NCI-H146 treated with DMSO at 0.1 percent for 48 hours (cell line): Measurements from ENCODE around the gene SHROOM2.

ENCODE experiments used
- DNase-seq: peaks from one replicate; lab custom pipeline; 2025; ENCODE audit not compliant: unreplicated experiment; lab: John Stamatoyannopoulos, UW

Gene SHROOM2

DNA sequence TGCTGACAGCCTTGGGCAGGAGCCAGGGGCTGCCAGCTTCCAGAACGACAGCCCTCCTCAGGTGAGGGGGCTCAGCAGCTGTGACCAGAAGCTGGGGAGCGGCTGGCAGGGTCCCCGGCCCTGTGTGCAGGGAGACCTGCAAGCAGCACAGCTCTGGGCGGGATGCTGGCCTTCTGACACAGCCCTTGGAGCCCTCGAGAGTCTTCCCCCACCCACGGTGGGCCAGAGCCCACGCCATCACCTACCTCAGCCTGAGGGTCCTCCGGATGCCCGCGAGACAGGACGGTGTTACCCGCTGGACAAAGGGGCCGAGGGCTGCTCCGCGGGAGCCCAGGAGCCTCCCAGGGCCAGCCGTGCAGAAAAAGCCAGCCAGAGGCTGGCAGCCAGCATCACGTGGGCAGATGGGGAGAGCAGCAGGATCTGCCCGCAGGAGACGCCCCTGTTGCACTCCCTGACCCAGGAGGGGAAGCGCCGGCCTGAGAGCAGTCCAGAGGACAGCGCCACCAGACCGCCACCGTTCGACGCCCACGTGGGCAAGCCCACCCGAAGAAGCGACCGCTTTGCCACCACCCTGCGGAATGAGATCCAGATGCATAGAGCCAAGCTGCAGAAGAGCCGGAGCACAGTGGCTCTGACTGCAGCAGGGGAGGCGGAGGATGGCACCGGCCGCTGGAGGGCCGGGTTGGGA, 109.1 kb downstream of the SHROOM2 start:
- no peak for DNase-seq

DNA sequence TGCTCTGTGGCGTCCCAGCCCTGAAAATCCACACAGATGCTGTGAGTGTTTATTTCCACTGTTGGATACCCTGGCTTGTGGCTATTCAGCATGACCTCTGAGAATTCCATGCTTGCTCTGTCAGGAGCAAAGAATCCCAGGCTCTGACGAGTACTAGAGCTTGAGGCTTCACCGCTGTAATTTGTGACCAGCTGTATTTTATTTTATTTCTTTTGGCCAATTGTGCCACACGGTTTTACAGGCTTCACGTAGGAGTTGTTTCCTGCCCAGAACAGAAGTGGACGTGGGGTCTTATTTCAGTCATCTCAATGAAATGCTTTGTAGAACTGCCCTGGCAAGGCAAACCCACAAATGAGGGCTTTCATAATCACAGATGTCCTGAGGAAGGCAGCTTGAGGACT, 111.5 kb downstream of the SHROOM2 start:
- no peak for DNase-seq

DNA sequence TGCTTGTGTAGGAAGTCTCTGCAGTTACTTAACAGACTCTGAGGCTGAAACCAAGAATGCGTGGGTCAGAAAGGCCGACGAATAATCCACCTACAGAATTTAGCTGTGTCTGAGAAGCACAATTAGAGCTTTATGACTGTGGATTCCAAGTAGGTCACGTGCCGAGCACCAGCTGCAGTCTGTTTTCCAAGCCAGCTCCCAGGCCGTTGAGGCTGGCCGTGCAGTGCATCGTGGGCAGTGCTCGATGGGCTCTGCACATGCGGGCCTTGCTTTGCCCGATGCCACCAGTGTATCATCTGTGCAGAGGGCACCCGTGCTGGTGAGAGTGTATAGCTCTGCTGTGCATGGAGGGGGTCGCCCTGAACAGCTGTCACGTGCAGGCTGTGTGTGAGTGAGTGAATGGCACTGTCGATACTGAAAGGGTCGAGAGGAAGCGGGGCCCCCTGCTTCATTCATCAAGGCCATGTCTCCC, 113.4 kb downstream of the SHROOM2 start:
- DNase-seq, result no peak

DNA sequence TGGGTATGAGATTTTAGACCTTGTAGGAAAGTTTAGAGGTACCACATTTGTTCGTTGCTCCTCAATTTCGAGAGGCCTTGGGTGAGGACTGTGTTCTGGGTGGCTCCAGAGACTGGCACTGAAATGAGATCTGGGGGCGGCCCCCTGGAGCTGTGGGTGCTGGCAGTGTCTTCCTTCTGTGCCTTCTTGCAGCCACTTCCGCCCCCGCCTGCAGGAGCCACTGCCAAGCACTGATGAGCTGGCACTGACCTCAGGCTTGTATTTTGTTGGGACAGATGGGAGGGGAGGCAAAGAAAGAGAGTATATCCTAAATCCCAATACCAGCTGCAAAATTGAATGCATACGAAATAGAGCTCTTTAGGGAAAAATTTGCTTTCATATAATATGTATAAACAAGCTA, 116.4 kb downstream of the SHROOM2 start:
- no peak for DNase-seq

DNA sequence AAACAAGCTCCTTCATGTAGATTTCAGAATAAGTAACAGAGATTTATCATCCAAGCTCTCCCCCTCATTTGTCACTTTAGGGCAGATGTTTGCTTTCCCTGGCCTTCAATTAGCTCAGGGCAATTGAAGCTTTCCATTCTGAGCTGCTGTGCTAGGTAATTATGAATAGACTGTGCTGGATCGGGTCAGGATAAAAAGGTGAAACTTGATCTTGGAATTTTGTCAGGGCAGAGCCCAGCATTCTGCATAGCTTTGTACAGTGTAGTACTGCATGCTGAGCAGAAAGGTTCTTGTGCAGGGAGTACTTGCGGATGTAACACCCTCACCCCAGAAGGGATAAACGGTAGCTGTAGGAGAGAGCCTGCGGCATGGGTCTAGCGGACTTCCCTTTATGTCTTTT, 116.9 kb downstream of the SHROOM2 start:
- peak; percentile 58 for DNase-seq

DNA sequence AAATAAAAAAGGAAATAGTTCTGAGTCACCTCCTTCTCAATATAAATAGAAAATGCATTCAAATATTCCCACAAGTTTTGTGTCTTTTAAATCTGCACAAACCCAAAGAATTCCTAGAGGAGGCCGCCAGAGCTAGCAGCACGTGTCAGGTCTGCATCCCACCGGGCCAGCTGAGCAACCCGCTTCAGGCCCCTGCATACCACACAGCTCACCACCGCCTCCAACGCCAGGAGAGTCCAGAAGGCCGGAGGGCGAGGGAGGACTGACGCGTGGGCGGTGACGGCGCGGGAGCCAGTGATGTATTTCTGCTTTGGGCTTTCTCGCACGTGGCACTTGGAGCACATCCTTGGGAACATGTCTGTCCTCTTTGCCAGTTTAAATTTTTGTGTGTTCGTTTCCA, 119.1 kb downstream of the SHROOM2 start:
- DNase-seq, result no peak

DNA sequence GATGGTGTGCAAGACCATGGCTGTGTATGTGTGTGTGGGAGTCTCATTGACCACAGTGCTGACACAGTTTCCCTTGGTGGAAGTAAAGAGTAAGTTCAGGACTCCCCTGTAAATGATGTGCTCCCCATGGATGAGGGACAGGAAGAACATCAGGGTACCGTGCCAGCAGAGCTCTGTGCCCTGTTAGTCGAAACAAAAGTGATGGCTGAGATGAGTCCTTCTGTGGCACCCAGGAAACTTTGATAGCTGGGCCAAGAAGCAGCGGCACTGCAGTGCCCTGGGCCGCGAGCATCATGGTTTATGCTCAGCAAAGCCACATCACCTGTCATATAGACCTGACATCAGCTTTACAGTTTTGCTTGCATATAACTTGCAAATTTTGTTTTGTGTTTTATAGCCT, 119.5 kb downstream of the SHROOM2 start:
- no peak for DNase-seq

- DNase-seq, result no peak
These were observed 120.7 kb downstream of the SHROOM2 start for GRCh38 chrX:9906919-9907318.

DNA sequence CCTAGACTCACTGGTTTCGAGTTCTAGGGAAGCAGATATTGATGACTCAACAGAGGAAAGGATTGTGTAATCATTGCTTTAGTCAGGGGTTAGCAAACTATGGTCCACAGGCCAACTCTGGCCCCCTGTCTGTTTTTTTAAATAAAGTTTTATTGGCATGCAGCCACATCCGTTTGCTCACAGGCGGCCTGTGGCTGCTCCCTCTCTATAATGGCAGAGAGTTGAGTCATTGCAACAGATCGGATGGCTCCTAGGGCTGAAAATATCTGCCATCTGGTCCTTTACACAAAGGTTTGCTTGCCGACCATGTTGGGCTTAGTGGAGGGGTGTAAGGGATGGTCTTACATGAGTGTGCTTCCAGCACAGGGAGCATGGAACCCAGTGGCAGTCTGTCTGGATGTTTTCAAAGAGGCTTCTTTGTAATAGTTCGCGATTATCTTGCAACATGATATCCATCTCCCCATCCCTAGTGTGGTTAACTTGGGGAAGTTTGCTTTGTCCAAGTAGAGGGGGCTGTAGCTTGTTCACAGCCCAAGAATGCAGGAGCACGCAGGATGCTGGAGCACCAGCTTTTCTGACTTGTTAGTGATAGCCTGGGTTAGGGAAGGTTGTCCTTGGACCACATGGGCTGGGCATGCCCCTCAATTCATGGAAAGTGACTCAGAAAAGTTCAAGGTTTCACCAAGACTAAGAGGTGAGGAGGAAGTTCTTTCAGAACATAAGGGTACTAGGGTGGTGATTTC, 121.6 kb downstream of the SHROOM2 start:
- DNase-seq, result no peak

GRCh38 chrX:9909254-9909653, 123.0 kb downstream of the SHROOM2 start:
- no peak for DNase-seq

GRCh38 chrX:9911487-9911886, 125.3 kb downstream of the SHROOM2 start:
- no peak for DNase-seq

- DNase-seq, result peak; percentile 32
These were observed 126.3 kb downstream of the SHROOM2 start for GRCh38 chrX:9912351-9913145.

- no peak for DNase-seq
These were observed 126.9 kb downstream of the SHROOM2 start for GRCh38 chrX:9913146-9913433.

DNA sequence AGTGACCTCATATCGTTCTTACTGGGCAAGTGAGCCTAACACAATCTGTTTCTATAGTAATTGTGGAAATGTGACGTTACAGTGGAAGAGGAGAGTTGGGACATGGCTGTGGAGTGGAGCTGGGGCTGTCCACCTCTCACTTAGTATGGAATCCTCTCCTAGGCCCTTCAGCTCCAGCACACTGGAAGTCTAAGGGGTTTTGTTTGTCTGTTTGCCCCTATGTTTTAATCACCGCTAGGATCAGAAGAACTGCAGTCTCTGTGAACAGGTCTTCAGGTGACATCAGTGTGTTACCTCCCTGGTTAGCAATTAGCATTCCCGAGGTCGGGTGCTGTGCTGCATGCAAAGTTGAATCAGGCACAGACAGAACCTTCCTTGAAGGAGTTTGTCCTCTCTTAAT, 131.6 kb downstream of the SHROOM2 start:
- no peak for DNase-seq

DNA sequence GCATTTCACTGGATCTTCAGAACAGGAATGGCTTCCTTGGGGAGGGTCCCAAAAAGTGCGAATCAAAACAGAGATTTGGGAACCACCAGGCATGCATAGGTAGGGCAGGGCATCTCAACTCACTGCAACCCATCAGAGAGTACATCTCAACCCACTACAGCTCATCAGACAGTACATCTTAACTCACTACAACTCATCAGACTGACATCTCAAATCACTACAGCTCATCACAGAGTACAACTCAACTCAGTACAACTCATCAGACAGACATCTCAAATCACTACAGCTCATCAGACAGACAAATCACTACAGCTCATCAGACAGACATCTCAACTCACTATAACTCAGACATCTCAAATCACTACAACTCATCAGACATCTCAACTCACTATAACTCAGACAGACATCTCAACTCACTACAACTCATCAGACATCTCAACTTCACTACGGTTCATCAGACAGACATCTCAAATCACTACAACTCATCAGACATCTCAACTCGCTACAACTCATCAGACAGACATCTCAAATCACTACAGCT, 133.5 kb downstream of the SHROOM2 start:
- DNase-seq, result no peak

DNA sequence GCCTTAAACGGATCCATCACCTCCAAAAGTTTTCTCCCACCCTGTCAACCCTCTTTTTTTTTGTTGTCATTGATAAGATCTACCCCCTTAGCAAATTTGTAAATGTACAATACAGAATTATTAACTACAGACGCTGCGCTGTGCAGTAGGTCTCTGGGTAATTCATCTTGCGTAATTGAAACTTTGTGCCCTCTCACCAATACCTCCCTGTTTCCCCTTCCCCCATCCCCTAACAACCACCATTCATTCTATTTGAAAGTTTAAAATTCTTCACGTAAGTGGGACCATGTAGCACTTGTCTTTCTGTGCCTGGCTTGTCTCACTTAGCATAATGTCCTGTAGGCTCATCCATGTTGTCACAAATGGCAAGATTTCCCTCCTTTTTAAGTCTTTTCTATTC, 135.2 kb downstream of the SHROOM2 start:
- no peak for DNase-seq

DNA sequence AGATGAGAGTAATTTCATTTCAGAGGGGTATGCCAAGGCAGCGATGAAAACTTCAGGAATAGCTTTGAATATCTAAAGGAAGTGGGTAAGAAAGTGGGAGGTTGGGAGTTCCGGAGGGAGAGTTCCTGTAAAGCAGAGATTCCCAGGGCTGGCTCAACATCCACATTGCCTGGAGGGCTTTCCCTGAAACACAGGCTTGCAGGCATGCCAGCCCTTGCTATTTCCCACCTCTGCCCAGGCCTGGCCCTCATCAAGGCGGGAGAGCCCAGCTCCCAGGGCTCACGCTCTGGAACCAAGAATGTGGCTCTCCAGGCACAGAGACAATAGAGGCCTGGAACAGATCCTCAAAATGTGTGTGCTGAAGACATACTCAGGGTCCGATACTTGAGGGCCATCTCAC, 137.1 kb downstream of the SHROOM2 start:
- DNase-seq, result no peak

DNA sequence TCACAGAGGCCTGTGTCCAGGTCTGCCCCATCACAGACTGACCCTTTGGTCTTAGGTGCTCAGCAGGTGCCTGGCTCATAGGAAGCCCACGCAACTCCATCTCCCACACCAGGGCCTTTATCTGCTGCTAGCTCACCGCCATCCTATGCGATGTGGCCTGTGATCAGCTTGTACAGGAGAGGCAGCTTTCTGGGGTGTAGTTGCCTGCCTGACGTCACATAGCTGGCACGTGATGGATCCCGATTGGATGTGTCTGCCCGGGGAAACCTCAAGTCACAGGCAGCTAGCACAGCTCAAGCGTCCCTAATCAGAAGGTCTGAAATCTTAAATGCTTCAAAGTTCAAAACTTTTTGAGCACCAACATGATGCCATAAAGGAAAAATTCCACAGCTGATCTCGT, 139.8 kb downstream of the SHROOM2 start:
- DNase-seq, result no peak

GRCh38 chrX:9927698-9928482, 141.7 kb downstream of the SHROOM2 start:
- peak; percentile 72 for DNase-seq

- DNase-seq, result no peak
These were observed 149.2 kb downstream of the SHROOM2 start for GRCh38 chrX:9935436-9935835.

DNA sequence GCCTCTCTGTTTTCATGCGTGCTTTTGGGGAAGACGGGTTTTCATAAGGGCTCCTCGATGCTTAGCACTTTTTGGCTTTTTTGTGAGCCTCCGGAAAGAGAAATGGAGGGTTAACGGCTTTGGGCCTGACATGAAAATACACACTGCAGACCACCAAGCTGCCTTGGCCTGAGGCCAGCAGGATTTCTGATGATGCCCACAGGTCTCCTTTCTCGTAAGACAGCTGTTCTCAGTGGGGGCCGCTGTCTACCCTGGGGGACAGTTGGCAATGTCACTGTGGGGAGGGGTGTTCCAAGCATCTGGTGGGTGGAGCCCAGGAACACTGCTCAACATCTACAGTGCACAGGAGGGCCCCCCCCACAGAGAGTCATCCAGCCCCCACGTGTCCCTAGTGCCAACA, 151.5 kb downstream of the SHROOM2 start:
- DNase-seq, result no peak
